ENCODE results near the gene FAM120B.

- no peak for TF ChIP-seq EZH2phosphoT487 (IDR thresholded peaks at IDR 0.05; ENCODE audit: insufficient read depth, low read depth)
- TF ChIP-seq EZH2 (IDR thresholded peaks at IDR 0.05; ENCODE audit: insufficient read depth, poor library complexity, severe bottlenecking): no peak
These were observed 133.1 kb downstream of the FAM120B start for GRCh38 chr6:170439366-170440361.
